ENCODE measurements around the gene AP1S2.
"Not testable (repeated sequence)": the region's sequence is repeated elsewhere in the genome, so short reads cannot be mapped to it uniquely, and the experiment has no call there.

AP1S2 gene

GRCh38 chrX:15854080-15854655 is 445 bp downstream of the AP1S2 start:
- no peak for DNase-seq

GRCh38 chrX:15853586-15854079 is 980 bp downstream of the AP1S2 start:
- DNase-seq: no peak

- no peak for DNase-seq
Observed at GRCh38 chrX:15849555-15849954, 5.1 kb downstream of the AP1S2 start.

- no peak for DNase-seq
Observed at GRCh38 chrX:15848576-15848975, 6.0 kb downstream of the AP1S2 start.

DNA sequence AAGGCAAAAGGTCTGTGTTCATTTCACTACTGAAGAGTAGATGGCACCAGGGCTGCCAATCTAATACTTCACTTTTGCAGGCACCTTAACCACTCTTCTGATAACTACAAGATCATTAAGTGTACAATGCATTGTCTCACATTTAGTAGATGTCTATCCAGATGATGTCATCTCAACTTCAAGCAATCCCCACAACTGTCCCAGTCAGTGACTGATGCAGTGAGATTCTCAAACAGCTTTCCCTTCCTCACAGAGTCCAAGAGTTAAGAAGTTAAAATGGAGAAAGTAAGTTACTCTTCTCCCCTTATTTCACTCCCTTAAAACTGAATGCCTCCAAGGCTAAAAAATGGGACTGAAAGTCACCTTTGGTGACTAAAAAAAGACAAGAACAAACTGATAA is 10.7 kb downstream of the AP1S2 start:
- no peak for DNase-seq

GRCh38 chrX:15841853-15842516 is 12.6 kb downstream of the AP1S2 start:
- DNase-seq: no peak

DNA sequence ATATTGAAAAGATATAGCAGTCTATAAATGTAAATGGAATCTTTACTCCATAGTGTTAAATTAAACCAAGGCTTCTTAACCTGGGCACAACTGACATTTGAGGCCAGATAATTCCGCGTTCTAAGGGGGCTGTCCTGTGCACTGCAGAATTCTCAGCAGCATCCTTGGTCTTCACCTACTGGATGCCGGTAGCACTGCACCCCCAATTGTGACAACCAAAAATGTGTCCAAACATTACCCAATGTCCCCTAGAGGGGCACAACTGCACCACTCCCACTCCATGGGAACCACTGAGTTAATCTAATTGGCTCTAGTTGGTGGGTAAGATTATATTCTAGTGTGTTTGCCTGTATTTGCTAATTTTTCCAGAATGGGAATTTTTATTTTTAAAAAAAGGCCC is 16.6 kb downstream of the AP1S2 start:
- DNase-seq: no peak

DNA sequence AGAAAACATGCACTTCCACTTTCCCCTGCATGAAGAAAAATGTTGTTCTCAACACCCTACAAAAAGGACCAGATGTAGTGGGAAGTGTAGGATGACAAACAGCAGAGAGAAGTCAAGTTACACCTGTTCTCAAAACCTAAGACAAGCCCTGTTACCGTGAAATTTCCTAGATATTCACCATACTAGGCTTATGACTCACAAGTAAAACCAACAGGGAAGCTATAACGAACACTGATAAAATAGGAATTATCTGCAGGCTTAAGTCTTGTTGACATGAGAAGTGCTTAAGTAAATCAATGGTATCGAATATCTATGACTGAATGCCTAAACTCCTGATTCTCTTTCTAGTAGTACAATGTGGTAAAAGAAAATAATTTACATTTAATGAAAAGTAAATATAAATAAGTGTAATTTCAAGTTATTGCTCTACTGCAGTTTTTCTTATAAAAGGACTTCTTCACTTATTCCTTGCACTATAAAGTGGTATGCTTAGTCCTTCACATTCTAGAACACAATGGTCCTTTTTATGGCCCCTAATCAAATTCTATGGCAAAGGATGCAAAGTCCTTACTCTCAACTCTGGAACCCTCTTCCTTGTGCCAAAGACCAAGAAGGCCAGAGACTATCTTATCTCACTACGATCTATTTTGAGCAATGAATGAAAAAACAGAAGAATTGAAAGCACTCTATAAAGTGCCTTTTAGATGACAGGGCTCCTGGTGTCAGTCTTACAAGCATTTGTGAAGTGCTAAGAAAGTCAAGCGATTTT is 19.6 kb downstream of the AP1S2 start:
- no peak for DNase-seq

DNA sequence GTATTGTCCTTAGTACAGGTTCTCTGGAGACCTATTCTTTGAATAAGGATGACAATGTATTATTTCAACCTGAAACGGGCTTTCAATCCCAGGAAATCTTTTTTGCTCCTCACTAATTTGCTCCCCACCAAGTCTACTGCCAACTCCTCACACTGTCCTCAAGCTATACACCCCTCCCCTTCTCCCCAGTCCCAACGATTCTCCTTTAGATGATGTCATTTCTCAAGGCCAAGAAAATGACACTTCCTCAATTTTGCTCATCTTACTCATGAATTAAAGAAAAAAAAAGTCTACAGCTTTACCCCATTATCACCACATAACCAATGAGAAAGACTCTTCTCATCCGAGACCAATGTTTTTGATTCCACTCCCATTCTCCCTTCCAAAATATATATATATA is 20.6 kb downstream of the AP1S2 start:
- DNase-seq: no peak

- not testable (repeated sequence) for DNase-seq
Observed at GRCh38 chrX:15831347-15831746, 23.3 kb downstream of the AP1S2 start.

DNA sequence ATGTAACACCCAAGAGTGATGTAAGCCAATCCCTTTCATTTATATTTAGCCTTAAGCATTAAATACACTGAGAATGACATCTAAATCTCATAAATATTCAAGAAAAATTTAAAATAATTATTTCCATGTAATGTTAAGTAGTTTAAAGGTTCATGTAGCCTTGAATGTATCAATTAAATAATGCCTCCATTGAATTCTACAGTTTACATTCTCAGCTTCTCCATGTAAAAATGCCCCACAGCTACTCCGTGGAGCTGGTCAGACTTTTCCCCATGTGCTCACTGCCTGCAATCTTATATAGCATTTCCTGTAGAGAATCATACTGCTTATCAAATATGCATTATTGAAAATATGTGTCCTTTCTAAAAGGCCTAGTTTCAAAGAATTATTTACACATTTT is 25.4 kb downstream of the AP1S2 start:
- no peak for DNase-seq

DNA sequence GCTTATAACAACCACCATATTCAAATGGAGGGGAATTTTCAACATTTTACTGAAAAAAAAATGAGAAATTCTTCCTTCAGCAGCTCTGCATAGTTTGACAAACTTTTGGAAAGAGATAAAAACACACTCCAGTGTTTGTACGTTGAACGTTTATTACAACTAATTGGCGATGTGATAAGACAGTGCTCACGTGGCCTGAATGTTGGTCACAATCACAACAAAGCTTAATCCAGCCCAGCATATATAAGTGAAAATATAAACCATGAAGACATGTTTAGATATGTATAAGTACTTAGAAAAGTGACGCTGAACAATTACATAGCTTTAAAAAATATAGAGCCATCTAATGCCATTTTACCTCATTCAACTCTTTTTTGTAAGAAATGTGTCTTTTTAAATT is 28.7 kb downstream of the AP1S2 start:
- DNase-seq: no peak

DNA sequence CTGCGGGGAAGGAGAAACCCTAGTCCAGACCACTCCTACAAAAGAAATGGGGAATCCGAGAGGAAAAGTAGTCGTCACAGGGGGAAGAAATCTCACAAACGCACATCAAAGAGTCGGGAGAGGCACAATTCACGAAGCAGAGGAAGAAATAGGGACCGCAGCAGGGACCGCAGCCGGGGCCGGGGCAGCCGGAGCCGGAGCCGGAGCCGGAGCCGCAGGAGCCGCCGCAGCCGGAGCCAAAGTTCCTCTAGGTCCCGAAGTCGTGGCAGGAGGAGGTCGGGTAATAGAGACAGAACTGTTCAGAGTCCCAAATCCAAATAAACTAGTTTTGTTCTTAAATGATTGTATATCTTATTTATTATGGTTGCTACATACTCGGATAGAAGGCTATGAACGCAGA is 31.7 kb downstream of the AP1S2 start:
- DNase-seq: no peak

- DNase-seq: no peak
Observed at GRCh38 chrX:15820106-15821073, 34.2 kb downstream of the AP1S2 start.

- DNase-seq: no peak
Observed at GRCh38 chrX:15816886-15817285, 37.7 kb downstream of the AP1S2 start.

- DNase-seq: no peak
Observed at GRCh38 chrX:15816438-15816809, 38.2 kb downstream of the AP1S2 start.

DNA sequence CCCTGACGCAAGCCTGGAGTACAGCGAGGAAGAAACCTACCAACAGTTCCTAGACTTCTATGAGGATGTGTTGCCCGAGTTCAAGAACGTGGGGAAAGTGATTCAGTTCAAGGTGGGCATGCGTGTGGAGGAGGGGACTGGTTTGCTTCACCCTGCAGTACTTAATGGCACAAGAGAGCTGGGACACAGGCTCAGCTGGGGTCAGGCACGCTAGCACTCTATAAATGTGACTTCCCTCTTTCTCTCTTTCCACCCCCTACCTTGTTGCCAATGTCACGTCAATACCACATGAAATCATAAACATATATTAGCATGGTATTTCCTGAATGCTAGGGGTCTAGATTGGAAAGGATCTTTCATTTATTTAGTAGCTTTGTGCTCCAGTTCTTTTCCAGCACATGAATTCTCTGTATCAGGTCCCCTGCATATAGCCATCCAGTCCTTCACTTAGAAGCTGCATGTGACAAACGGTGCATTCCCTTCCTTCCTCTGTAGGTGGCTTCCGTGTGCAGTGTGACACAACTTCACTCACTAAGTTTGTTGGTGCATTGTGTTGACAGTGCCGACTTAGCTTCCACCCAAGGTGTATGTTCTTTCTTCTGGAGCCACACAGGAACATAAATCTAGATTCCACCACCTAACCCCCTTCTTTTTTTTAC is 38.7 kb downstream of the AP1S2 start:
- DNase-seq: no peak

DNA sequence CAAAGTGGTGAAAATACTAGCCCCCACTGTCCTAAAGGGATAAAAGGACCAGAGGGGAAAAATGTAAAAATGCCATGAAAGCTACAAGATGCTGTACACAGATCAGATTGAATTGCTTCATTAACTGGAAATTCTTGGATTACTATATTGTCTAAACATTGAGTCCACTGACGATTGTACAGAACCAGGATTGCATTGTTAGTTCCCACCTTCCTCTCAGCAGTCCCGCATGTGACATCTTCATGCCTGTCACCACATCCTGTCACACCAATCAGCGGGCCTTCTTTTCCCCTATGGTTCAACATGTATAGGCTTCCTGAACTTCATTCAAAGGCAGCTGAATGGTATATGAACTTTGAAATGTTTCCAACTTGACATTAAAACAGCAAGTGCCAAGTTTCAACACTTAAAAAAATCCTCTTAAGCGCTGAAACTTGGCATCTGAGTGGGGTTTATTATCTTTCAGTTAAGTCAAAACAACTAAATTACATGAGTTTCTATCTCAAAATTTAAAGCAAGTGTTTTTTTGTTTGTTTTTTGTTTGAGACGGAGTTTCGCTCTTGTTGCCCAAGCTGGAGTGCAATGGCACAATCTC is 39.7 kb downstream of the AP1S2 start:
- no peak for DNase-seq

DNA sequence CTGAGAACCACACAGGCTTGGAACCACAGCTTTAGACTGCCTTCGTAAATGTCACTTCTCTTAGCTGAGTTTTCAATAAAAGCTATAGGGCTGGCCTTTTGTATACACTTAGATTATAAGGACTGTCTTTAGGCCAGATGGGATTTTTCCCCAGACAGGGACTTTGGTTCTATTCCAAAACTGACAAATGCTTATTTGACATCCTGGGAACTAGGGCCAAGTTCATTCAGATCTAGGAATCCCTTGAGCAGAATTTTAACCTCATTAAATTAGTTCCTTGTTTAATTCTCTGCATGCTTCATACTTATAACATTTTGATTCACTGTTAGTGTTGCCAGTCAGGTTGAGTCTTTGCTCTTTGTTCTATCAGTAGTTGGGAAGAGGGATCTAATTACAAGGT is 41.2 kb downstream of the AP1S2 start:
- no peak for DNase-seq

DNA sequence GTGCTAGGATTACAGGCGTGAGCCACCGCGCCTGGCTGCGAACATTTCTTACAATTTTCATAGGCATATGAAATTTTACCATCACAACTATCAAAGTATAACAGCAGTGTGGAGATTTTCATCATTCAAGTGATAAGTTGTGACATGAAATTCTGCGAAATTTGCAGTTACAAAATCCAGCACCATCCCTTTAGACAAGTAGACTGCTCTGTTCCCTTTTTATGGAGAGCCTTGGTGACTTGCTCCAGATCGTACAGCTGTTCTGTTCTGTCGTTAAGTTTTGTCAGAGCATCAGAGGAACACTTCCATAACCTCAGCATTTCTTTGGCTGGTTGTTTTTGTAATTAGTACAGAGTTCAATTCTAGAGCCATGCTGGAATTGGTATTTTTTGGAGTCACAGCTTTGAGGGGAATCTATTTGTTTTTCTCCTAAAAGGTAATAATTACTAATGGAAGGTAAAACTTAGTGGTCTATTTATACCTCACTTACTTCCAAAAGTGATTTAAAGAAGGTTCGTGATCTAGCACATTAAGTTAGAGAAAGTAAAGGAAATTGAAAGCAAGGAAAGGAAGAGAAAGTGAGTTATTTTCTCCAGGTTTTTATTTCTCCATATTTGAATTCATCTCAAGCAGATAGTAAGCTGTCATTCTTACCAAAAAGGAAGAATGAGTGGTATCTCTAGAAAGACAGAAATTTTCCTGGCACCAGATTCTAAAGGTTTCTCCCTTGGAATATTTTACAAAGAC is 42.2 kb downstream of the AP1S2 start:
- DNase-seq: no peak

DNA sequence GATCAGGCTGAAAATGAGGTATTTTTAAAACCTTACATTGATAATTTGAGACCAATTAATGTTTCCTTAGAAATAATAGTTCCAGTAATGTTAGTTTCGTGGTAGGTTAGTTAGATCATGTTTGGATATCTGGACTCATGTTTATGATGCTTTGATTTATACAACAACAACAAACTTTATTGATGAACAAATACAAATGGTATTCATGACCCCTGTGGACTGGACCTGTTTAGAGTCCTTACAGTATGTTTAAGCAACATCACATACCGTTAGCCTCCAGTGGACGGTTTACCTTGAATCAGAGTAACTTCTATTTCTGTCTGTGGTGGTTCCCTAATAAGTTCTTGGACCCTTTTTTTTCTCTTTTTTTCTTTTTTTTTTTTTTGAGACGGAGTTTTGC is 46.4 kb downstream of the AP1S2 start:
- no peak for DNase-seq
